ENCODE results near the gene SLC25A29.

The SLC25A29 gene

GRCh38 chr14:100294213-100294962 is 11.9 kb downstream of the SLC25A29 start:
- Histone ChIP-seq H3K36me3 (ENCODE audit: insufficient read depth, low read length) (peaks cover 37% of the 10 kb centered on the region; the same call in 1 of the 2 replicates), H2AFZ (ENCODE audit: low read length) (no peak overlapping the region), H3K9ac (ENCODE audit: low read depth, low read length, poor library complexity, severe bottlenecking) (no peak overlapping the region), H3K4me1 (ENCODE audit: insufficient read depth, low read length, poor library complexity, severe bottlenecking) (no peaks in the 10 kb centered on the region), H3K9me3 (ENCODE audit: insufficient read depth, low read depth, low read length) (no peaks in the 10 kb centered on the region), H3F3A (ENCODE audit: low read depth) (no peaks in the 10 kb centered on the region), H3K9me2 (replicated peaks; ENCODE audit: low read depth, low read length) (no peaks in the 10 kb centered on the region), H3K4me2 (ENCODE audit: low read depth, low read length, poor library complexity, severe bottlenecking) (no peak overlapping the region), H4K20me1 (ENCODE audit: insufficient read depth, low read length, poor library complexity, severe bottlenecking) (no peaks in the 10 kb centered on the region), H3K27me3 (ENCODE audit: insufficient read depth, low read length, poor library complexity, severe bottlenecking) (no peaks in the 10 kb centered on the region), H3K4me3 (ENCODE audit: low read length, poor library complexity, severe bottlenecking) (no peak overlapping the region), H3K79me2 (ENCODE audit: insufficient read depth, low read length) (peaks cover 10% of the 10 kb centered on the region; the same call in 1 of the 2 replicates)
- no peak for TF ChIP-seq CTCF (conservative IDR thresholded peaks at IDR 0.05; ENCODE audit: low read length)
- TF ChIP-seq EZH2phosphoT487 (IDR thresholded peaks at IDR 0.05; ENCODE audit: borderline replicate concordance) = no peak

- Histone ChIP-seq H4K20me1 (ENCODE audit: insufficient read depth, low read length, poor library complexity, severe bottlenecking) (no peaks in the 10 kb centered on the region), H3K79me2 (ENCODE audit: insufficient read depth, low read length) (peaks cover 3% of the 10 kb centered on the region; the same call in 1 of the 2 replicates), H3K36me3 (ENCODE audit: insufficient read depth, low read length) (peaks cover 34% of the 10 kb centered on the region; the same call in 1 of the 2 replicates), H3K9ac (ENCODE audit: low read depth, low read length, poor library complexity, severe bottlenecking) (no peak overlapping the region), H3K4me2 (ENCODE audit: low read depth, low read length, poor library complexity, severe bottlenecking) (no peak overlapping the region), H3K9me3 (ENCODE audit: insufficient read depth, low read depth, low read length) (no peaks in the 10 kb centered on the region), H2AFZ (ENCODE audit: low read length) (no peak overlapping the region), H3K9me2 (replicated peaks; ENCODE audit: low read depth, low read length) (no peaks in the 10 kb centered on the region), H3K27me3 (ENCODE audit: insufficient read depth, low read length, poor library complexity, severe bottlenecking) (no peaks in the 10 kb centered on the region), H3F3A (ENCODE audit: low read depth) (no peaks in the 10 kb centered on the region), H3K4me3 (ENCODE audit: low read length, poor library complexity, severe bottlenecking) (no peak overlapping the region), H3K4me1 (ENCODE audit: insufficient read depth, low read length, poor library complexity, severe bottlenecking) (no peaks in the 10 kb centered on the region)
- no peak for TF ChIP-seq CTCF (conservative IDR thresholded peaks at IDR 0.05; ENCODE audit: low read length)
- no peak for TF ChIP-seq EZH2phosphoT487 (IDR thresholded peaks at IDR 0.05; ENCODE audit: borderline replicate concordance)
Observed at GRCh38 chr14:100293497-100294212, 12.6 kb downstream of the SLC25A29 start.

- TF ChIP-seq CTCF (conservative IDR thresholded peaks at IDR 0.05; ENCODE audit: low read length) (no peak), EZH2phosphoT487 (IDR thresholded peaks at IDR 0.05; ENCODE audit: borderline replicate concordance) (no peak)
- Histone ChIP-seq H3K9me3 (ENCODE audit: insufficient read depth, low read depth, low read length) (no peaks in the 10 kb centered on the region), H3K27me3 (ENCODE audit: insufficient read depth, low read length, poor library complexity, severe bottlenecking) (no peaks in the 10 kb centered on the region), H3K9ac (ENCODE audit: low read depth, low read length, poor library complexity, severe bottlenecking) (no peak overlapping the region), H3F3A (ENCODE audit: low read depth) (no peaks in the 10 kb centered on the region), H3K36me3 (ENCODE audit: insufficient read depth, low read length) (peaks cover 27% of the 10 kb centered on the region; the same call in 1 of the 2 replicates), H3K4me3 (ENCODE audit: low read length, poor library complexity, severe bottlenecking) (no peak overlapping the region), H3K79me2 (ENCODE audit: insufficient read depth, low read length) (no peaks in the 10 kb centered on the region), H2AFZ (ENCODE audit: low read length) (no peak overlapping the region), H3K9me2 (replicated peaks; ENCODE audit: low read depth, low read length) (no peaks in the 10 kb centered on the region), H3K4me2 (ENCODE audit: low read depth, low read length, poor library complexity, severe bottlenecking) (no peak overlapping the region), H3K4me1 (ENCODE audit: insufficient read depth, low read length, poor library complexity, severe bottlenecking) (no peaks in the 10 kb centered on the region), H4K20me1 (ENCODE audit: insufficient read depth, low read length, poor library complexity, severe bottlenecking) (no peaks in the 10 kb centered on the region)
Observed at GRCh38 chr14:100292776-100293461, 13.3 kb downstream of the SLC25A29 start.

Measured in Loucy (cell line).